ENCODE measurements around the gene NSMCE1.

DNA sequence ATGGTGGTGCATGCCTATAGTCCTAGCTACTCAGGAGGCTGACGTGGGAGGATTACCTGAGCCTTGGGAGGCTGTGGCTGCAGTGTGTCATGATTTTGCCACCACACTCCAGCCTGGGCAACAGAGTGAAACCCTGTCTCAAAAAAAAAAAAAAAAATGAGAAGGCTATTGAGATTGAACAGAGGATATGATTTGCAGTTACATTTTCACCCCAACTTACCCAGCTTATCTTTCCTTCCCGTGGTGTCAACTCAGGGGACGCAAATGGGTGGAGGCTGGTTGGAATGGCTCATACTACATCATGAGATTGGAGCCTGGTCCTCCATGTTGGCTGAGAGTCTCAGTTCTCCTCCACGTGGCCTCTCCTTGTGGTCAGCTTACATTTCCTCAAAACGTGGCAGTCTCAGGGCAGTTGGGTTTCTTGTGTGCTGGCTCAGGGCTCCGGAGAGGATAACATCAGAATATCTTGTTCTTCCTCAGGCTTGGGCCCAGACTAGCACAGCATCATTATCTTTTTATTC lies 17.2 kb upstream of the NSMCE1 start:
- TF ChIP-seq CTCF (conservative IDR thresholded peaks at IDR 0.05 in 1 of 2, IDR thresholded peaks at IDR 0.05 in 1 of 2; ENCODE audit: low read depth in 1 of 2, low read length in 2 of 2) (no peak), EZH2 (IDR thresholded peaks at IDR 0.05; ENCODE audit: low read length, missing control alignments) (no peak)

Data from fibroblast of lung (primary cell).